GM12892 (cell line): ENCODE measurements around the gene OIT3.

Experiments used
- DNase-seq: peaks from one replicate; pipeline ENCODE4 v3.0.0; 2011; ENCODE audit not compliant: insufficient read length
- FAIRE-seq: peaks from 2 replicates; lab custom pipeline; 2011; peaks lifted over from hg19 to GRCh38; lab: Jason Lieb, UNC
- POLR2A ChIP-seq: IDR thresholded peaks from 2 replicates; pipeline ENCODE4 v1.6.1; 2011; ENCODE audit warnings: low read depth, low read length, control low read depth
- POLR2AphosphoS5 ChIP-seq: IDR thresholded peaks from 2 replicates; pipeline ENCODE4 v1.6.1; 2011; ENCODE audit warnings: low read depth, low read length, control low read depth
- TAF1 ChIP-seq: IDR thresholded peaks from 2 replicates; pipeline ENCODE4 v1.6.1; 2011; ENCODE audit warnings: low read depth, mild to moderate bottlenecking, control low read depth, low read length, borderline replicate concordance

Gene OIT3

GRCh38 chr10:72930276-72930675 is 36.7 kb downstream of the OIT3 start:
- DNase-seq = no peak
- no peak for TF ChIP-seq TAF1
- no peak for FAIRE-seq

- FAIRE-seq (no peak), DNase-seq (no peak)
- TF ChIP-seq POLR2AphosphoS5 (no peak), POLR2A (no peak), TAF1 (no peak)
Observed at GRCh38 chr10:72932259-72933015, 38.9 kb downstream of the OIT3 start.

GRCh38 chr10:72935361-72935760 is 41.8 kb downstream of the OIT3 start:
- FAIRE-seq (no peak), DNase-seq (no peak)
- TF ChIP-seq TAF1 (no peak), POLR2A (no peak), POLR2AphosphoS5 (no peak)

GRCh38 chr10:72943498-72944234 is 50.1 kb downstream of the OIT3 start:
- TF ChIP-seq POLR2AphosphoS5 (no peak), POLR2A (no peak), TAF1 (no peak)
- no peak for FAIRE-seq
- DNase-seq = no peak

DNA sequence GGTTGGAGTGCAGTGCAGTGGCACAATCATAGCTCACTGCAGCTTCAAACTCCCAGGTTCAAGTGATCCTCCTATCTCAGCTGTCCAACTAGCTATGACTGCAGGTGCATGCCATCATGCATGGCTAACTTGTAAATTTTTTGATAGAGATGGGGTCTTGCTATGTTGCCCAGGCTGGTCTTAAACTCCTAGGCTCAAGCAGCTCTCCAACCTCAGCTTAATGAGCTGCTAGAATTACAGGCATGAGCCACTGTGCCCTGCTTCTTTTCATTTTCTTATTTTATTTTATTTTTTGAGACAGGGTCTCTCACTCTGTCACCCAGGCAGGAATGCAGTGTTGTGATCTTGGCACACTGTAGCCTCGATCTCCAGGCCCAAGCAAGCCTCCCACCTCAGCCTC is 53.4 kb downstream of the OIT3 start:
- DNase-seq = no peak
- FAIRE-seq = no peak
- no peak for TF ChIP-seq POLR2AphosphoS5

DNA sequence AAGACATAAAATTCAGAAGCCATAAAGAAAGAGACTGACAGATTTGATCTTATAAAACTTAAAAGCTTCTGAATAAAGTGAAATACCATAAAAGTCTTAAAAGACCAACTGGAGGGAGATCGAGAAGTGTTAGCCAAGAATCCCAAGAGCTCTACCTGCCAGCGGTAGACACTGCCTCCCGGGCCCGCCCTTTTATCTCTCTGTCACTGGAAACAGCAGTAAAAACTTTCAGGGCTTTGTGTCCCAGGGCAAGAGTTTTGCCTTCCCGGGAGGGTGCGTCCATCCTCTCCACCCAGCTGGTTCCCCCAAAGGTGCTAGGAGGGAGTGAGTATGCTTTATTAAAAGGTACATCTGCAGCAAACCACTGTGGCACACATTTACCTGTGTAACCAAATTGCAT is 55.2 kb downstream of the OIT3 start:
- TF ChIP-seq POLR2A (no peak), TAF1 (no peak), POLR2AphosphoS5 (no peak)
- FAIRE-seq = no peak
- no peak for DNase-seq

GRCh38 chr10:72951760-72952159 is 58.2 kb downstream of the OIT3 start:
- TF ChIP-seq POLR2AphosphoS5 = no peak
- DNase-seq = no peak

GRCh38 chr10:72952189-72952588 is 58.6 kb downstream of the OIT3 start:
- TF ChIP-seq POLR2A = no peak
- no peak for TF ChIP-seq POLR2AphosphoS5
- no peak for TF ChIP-seq TAF1
- no peak for FAIRE-seq
- no peak for DNase-seq

More at GRCh38 chr10:72951760-72952159, 58.2 kb downstream of the OIT3 start:
- no peak for FAIRE-seq

DNA sequence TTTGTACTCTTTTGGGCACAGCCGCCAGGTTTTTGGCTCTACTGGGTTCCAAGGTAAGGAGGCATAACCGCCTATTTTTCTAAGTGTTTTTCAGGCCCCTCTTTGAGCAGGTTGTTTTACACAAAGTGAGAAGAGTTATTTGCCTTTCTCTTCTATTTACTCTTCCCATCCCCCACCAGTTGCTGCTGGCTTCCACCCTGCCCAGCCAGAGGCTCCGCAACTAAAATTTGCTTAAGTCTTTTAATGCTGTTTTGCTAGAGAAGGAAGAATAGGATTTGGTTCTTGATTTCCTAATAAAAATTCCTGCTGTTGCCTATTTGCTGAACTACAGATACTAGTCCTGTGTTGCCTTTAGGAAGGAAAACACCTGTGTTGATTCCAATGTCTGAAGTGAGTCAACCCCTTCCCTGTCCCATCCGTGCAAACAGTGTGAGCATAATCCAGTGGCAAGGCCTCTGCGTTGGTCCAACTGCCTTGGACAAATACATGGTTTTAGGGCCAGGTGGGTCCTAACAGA is 59.2 kb downstream of the OIT3 start:
- TF ChIP-seq TAF1 (no peak), POLR2A (no peak), POLR2AphosphoS5 (no peak)
- FAIRE-seq (no peak), DNase-seq (no peak)

DNA sequence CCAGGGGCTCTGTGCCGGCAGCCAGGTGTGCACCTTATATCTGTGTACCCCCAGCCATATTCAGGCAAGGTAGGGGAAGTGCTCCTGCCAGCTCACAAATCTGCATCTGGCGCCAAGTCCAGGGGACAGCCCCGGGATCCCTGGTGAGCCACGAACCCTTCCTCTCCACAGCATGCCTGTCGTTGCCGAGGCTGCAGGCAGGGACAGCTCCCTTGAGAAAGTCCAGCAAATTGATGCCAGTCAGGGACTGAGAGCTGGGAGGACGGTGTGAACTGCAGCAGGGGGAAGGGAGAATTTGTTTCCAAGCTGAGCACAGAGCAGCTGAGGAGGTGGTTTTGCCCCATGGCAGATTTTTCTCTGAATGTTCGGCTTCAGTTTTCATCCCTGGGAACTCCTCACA is 60.1 kb downstream of the OIT3 start:
- no peak for FAIRE-seq
- no peak for DNase-seq
- TF ChIP-seq POLR2A (no peak), POLR2AphosphoS5 (no peak), TAF1 (no peak)

DNA sequence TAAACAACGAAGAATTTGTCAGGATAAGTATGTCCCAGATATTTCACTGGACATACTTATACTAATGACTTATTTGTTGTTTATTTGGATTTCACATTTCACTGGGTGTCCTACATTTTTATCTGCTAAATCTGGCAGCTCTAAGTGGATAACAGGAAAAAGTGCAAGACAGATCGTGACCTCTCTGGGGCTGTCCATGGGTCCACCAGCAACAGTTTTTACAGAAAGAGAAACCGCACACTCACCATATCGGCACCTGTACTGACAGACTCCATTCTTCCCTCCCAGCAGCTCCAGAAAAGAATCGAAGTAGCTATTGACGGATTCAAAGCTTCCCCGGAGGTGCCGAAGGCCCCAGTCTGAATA is 60.7 kb downstream of the OIT3 start:
- no peak for DNase-seq
- no peak for TF ChIP-seq POLR2A
- no peak for FAIRE-seq

DNA sequence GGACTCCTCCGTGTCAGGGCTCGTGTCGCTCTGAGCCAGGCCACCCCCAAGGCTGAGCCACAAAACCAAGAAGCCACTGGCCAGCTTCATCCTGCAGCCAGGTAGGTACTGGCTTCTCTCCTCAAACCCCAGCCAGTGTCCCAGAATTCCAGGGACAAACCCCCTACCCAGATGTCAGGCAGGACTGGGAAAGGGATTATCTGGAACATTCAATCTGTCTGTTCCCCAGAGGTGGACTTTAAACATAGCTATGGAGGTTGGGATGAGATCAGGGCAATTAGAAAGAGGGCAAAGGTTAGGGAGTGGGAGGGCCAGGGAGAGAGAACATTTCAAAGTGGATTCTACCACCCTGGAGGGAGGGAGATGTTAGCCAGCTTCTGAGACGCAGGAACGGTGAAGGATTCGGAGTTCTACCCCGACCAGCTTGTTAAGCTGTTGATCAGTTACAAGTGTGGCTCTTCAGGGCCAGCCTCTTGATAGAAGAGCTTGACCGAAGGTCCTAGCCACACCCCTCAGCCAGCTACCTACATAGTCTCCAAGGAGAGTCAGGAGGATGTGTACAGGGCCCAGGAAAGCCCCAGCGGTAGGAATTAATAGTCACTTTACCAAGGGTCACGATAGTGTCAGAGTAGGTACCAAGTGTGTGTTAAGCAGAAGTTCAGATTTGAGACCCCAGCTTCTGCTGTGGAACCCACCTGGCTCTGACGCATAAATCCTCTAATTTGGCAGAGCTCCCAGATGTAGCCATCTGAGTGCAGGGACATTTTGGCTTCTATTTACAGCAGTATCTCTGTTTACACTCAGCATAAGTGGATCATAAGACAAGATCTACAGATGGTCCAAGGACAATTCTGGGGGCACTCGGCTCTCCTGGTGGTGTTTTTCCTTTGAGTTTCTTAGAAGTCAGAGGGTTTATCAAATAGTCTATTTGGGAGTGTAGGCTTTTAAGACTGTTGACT is 61.3 kb downstream of the OIT3 start, which contains the start of gene PLA2G12B:
Gene PLA2G12B, minus strand, starts transcription at position 211 of the 959 bp plus-strand sequence. Its CDS starts 121 bp downstream, at position 90.
- DNase-seq = no peak
- no peak for TF ChIP-seq POLR2AphosphoS5
- TF ChIP-seq POLR2A = no peak
- no peak for TF ChIP-seq TAF1
- no peak for FAIRE-seq
